SU-DHL-6 (cell line): Measurements from ENCODE around the gene DNASE1L1.

ENCODE experiments used
- H2AFZ ChIP-seq: fragments of 200-600 bp; sonication (generic); 2 replicates; pipeline ENCODE4 v1.6.1; 2014; ENCODE audit warnings: low read depth, mild to moderate bottlenecking, moderate library complexity, mixed read lengths, antibody characterized with exemption, low read length; ENCODE audit not compliant: severe bottlenecking
- H3F3A ChIP-seq: fragments of 200-600 bp; shearing (Covaris generic); 2 replicates; pipeline ENCODE4 v1.6.0; 2016; ENCODE audit warnings: antibody characterized with exemption, mild to moderate bottlenecking; ENCODE audit not compliant: insufficient read depth
- H3K27ac ChIP-seq: fragments of 200-600 bp; sonication (generic); 2 replicates; pipeline ENCODE4 v1.5.1; 2016; ENCODE audit warnings: low read depth, mild to moderate bottlenecking, low read length, moderate library complexity, mixed read lengths
- H3K27me3 ChIP-seq: fragments of 200-600 bp; sonication (generic), shearing (Covaris generic); 2 replicates; pipeline ENCODE4 v1.6.0; 2014; ENCODE audit warnings: mild to moderate bottlenecking, low read length
- H3K36me3 ChIP-seq: fragments of 200-600 bp; sonication (generic); 2 replicates; pipeline ENCODE4 v1.6.1; 2014; ENCODE audit warnings: mild to moderate bottlenecking, low read length, mixed read lengths
- H3K4me2 ChIP-seq: fragments of 300-600, 200-600 bp; shearing (Covaris generic), sonication (generic); 2 replicates; pipeline ENCODE4 v1.6.0; 2014; ENCODE audit warnings: low read length, low read depth, mild to moderate bottlenecking; ENCODE audit not compliant: poor library complexity, severe bottlenecking
- H3K4me3 ChIP-seq: fragments of 200-600 bp; sonication (generic); 2 replicates; pipeline ENCODE4 v1.5.1; 2014; ENCODE audit warnings: antibody characterized with exemption, low read length, mild to moderate bottlenecking, mixed read lengths; ENCODE audit not compliant: insufficient read depth, poor library complexity, severe bottlenecking
- H3K79me2 ChIP-seq: fragments of 200-600 bp; sonication (generic); 2 replicates; pipeline ENCODE4 v1.6.1; 2014; ENCODE audit warnings: mild to moderate bottlenecking, low read length, moderate library complexity; ENCODE audit not compliant: insufficient read depth
- H3K9ac ChIP-seq: fragments of 200-600 bp; sonication (generic); 2 replicates; pipeline ENCODE4 v1.7.0; 2014; ENCODE audit warnings: mild to moderate bottlenecking, low read length
- H3K9me2 ChIP-seq: fragments of 200-600 bp; sonication (generic); replicated peaks from 2 replicates; pipeline ENCODE4 v1.6.1; 2014; ENCODE audit warnings: low read length; ENCODE audit not compliant: insufficient read depth
- H3K9me3 ChIP-seq: fragments of 200-600 bp; sonication (generic); 2 replicates; pipeline ENCODE4 v1.6.1; 2014; ENCODE audit warnings: low read length, mixed read lengths; ENCODE audit not compliant: insufficient read depth
- H4K20me1 ChIP-seq: fragments of 200-600 bp; sonication (generic); 2 replicates; pipeline ENCODE4 v1.6.1; 2014; ENCODE audit warnings: low read depth, mild to moderate bottlenecking, antibody characterized with exemption, low read length, moderate library complexity, mixed read lengths
- CTCF ChIP-seq: fragments of 200-600 bp; sonication (generic); IDR thresholded peaks from one replicate; pipeline ENCODE4 v1.5.1; 2017; ENCODE audit warnings: antibody characterized with exemption, mild to moderate bottlenecking, low read length, moderate library complexity; ENCODE audit not compliant: insufficient read depth, poor library complexity, severe bottlenecking
- EZH2phosphoT487 ChIP-seq: fragments of 200-600 bp; sonication (generic), shearing (Covaris generic); conservative IDR thresholded peaks from 2 replicates; pipeline ENCODE4 v1.6.1; 2018; ENCODE audit warnings: mild to moderate bottlenecking, antibody characterized with exemption, low read length, moderate library complexity, mixed read lengths

The DNASE1L1 gene

GRCh38 chrX:154441564-154441963 lies 32.5 kb upstream of the DNASE1L1 start:
- H3K79me2 ChIP-seq, result peaks cover 15% of the 10 kb centered on the region
- H4K20me1 ChIP-seq, result no peaks in the 10 kb centered on the region
- TF ChIP-seq CTCF (no peak), EZH2phosphoT487 (no peak)

GRCh38 chrX:154440623-154441357 lies 31.7 kb upstream of the DNASE1L1 start:
- H3K9ac ChIP-seq, result no peak overlapping the region
- H3K27ac ChIP-seq, result no peak overlapping the region
- H3K79me2 ChIP-seq, result peaks cover 15% of the 10 kb centered on the region
- H3K4me2 ChIP-seq, result no peak overlapping the region
- no peaks in the 10 kb centered on the region for H3K9me2 ChIP-seq
- H3K4me3 ChIP-seq, result no peak overlapping the region
- no peaks in the 10 kb centered on the region for H3K36me3 ChIP-seq
- no peaks in the 10 kb centered on the region for H3K27me3 ChIP-seq
- no peaks in the 10 kb centered on the region for H3K9me3 ChIP-seq
- H4K20me1 ChIP-seq, result no peaks in the 10 kb centered on the region
- TF ChIP-seq CTCF, result no peak
- peaks cover 10% of the 10 kb centered on the region; the same call in 1 of the 2 replicates for H3F3A ChIP-seq
- H2AFZ ChIP-seq, result no peak overlapping the region

More at GRCh38 chrX:154441564-154441963, 32.5 kb upstream of the DNASE1L1 start:
- no peaks in the 10 kb centered on the region for H3K36me3 ChIP-seq
- 0 out of 2 replicates have a peak, but pooled peaks cover 5% of the 10 kb centered on the region for H3F3A ChIP-seq
- no peak overlapping the region for H3K4me3 ChIP-seq
- no peak overlapping the region for H3K4me2 ChIP-seq
- no peak overlapping the region for H3K9ac ChIP-seq
- H3K9me2 ChIP-seq, result no peaks in the 10 kb centered on the region
- no peaks in the 10 kb centered on the region for H3K27me3 ChIP-seq
- no peaks in the 10 kb centered on the region for H3K9me3 ChIP-seq
- H3K27ac ChIP-seq, result no peak overlapping the region
- H2AFZ ChIP-seq, result no peak overlapping the region

DNA sequence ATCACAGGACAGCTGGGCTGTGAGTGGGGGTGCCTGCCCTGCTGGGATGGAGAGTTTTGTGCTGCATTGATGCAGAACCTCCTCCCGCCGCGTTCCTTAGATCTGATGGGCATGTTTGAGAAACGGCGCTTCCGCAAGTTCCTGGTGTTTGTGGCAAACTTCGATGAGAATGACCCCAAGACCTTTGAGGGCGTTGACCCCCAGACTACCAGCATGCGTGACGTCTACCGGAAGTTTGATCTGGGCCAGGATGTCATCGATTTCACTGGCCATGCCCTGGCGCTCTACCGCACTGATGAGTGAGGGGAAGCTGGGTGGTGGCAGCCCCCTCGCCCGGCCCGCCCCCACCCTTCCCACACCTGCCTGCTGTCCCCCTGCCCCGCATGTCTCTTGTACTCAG lies 30.8 kb upstream of the DNASE1L1 start:
- no peak for TF ChIP-seq EZH2phosphoT487
- TF ChIP-seq CTCF, result no peak
- Histone ChIP-seq H2AFZ (no peak overlapping the region), H4K20me1 (no peaks in the 10 kb centered on the region), H3F3A (peaks cover 10% of the 10 kb centered on the region; the same call in 1 of the 2 replicates), H3K9me3 (no peaks in the 10 kb centered on the region), H3K36me3 (no peaks in the 10 kb centered on the region), H3K9me2 (no peaks in the 10 kb centered on the region), H3K79me2 (peaks cover 15% of the 10 kb centered on the region), H3K27me3 (no peaks in the 10 kb centered on the region), H3K4me2 (no peak overlapping the region), H3K27ac (no peak overlapping the region), H3K4me3 (no peak overlapping the region), H3K9ac (no peak overlapping the region)
